Mesenchymal stem cell (in vitro differentiated cells and primary cell): ENCODE results near the gene RPL37.
A peak's percentile ranks its signal among the peaks of the same experiment; 100 is the strongest.
"Not testable (repeated sequence)": the region's sequence is repeated elsewhere in the genome, so short reads cannot be mapped to it uniquely, and the experiment has no call there.

Source experiments
- DNase-seq: peaks from one replicate; pipeline ENCODE4 v3.0.0-alpha.2; 2013
- H2AFZ ChIP-seq: one replicate; pipeline ENCODE4 v1.6.1; 2013; ENCODE audit warnings: low read depth, mild to moderate bottlenecking, control low read depth, inconsistent platforms, low read length, moderate library complexity
- H2AK5ac ChIP-seq: 2 replicates; pipeline ENCODE4 v1.6.1; 2013; ENCODE audit warnings: low read length, moderate library complexity, mild to moderate bottlenecking, inconsistent platforms; ENCODE audit not compliant: severe bottlenecking
- H2BK120ac ChIP-seq: one replicate; pipeline ENCODE4 v1.6.1; 2013; ENCODE audit warnings: low read depth, mild to moderate bottlenecking, inconsistent platforms, low read length, moderate library complexity
- H2BK12ac ChIP-seq, 2 experiments: one replicate each; pipeline ENCODE4 v1.6.1; 2013; ENCODE audit warnings: inconsistent platforms in 2 of 2, low read length in 2 of 2, mild to moderate bottlenecking in 2 of 2, moderate library complexity in 2 of 2, control low read depth in 1 of 2
- H2BK15ac ChIP-seq: one replicate; pipeline ENCODE4 v1.6.1; 2013; ENCODE audit warnings: mild to moderate bottlenecking, low read depth, inconsistent platforms; ENCODE audit not compliant: poor library complexity, severe bottlenecking
- H2BK5ac ChIP-seq: 2 replicates; pipeline ENCODE4 v1.6.1; 2013; ENCODE audit warnings: low read depth, mild to moderate bottlenecking, low read length, control low read depth, inconsistent platforms; ENCODE audit not compliant: poor library complexity, severe bottlenecking
- H3K14ac ChIP-seq, 2 experiments: one replicate each; pipeline ENCODE4 v1.6.1; 2013; ENCODE audit warnings: inconsistent platforms in 2 of 2, low read length in 2 of 2, control low read depth in 1 of 2, mild to moderate bottlenecking in 1 of 2, moderate library complexity in 1 of 2
- H3K18ac ChIP-seq, 2 experiments: one replicate each; pipeline ENCODE4 v1.6.1; 2013; ENCODE audit warnings: inconsistent platforms in 2 of 2, low read length in 2 of 2, control low read depth in 1 of 2, low read depth in 1 of 2, mild to moderate bottlenecking in 1 of 2
- H3K23ac ChIP-seq, 2 experiments: one replicate each; pipeline ENCODE4 v1.6.1; 2013; ENCODE audit warnings: inconsistent platforms in 2 of 2, low read length in 2 of 2, mild to moderate bottlenecking in 2 of 2, moderate library complexity in 2 of 2, control low read depth in 1 of 2
- H3K27ac ChIP-seq: 2 replicates; pipeline ENCODE4 v1.5.1; 2013; ENCODE audit warnings: mild to moderate bottlenecking, moderate library complexity, low read length, control low read depth, inconsistent platforms; ENCODE audit not compliant: poor library complexity, severe bottlenecking
- H3K27me3 ChIP-seq, 2 experiments: 2 replicates each; pipeline versions ENCODE4 v1.6.1 to v1.7.0; 2013; ENCODE audit warnings: low read length in 2 of 2, mild to moderate bottlenecking in 2 of 2, moderate library complexity in 2 of 2, control low read depth in 1 of 2, inconsistent platforms in 1 of 2; ENCODE audit not compliant: control insufficient read depth in 1 of 2, insufficient read depth in 1 of 2
- H3K36me3 ChIP-seq, 2 experiments: 2 replicates each; pipeline versions ENCODE4 v1.6.1 to v1.7.0; 2013; ENCODE audit warnings: low read length in 2 of 2, control low read depth in 1 of 2, inconsistent platforms in 1 of 2, low read depth in 1 of 2, mild to moderate bottlenecking in 1 of 2; ENCODE audit not compliant: insufficient read depth in 2 of 2, control insufficient read depth in 1 of 2
- H3K4ac ChIP-seq, 2 experiments: one replicate each; pipeline ENCODE4 v1.6.1; 2013; ENCODE audit warnings: inconsistent platforms in 2 of 2, low read length in 2 of 2, mild to moderate bottlenecking in 2 of 2, moderate library complexity in 2 of 2, control low read depth in 1 of 2, low read depth in 1 of 2
- H3K4me1 ChIP-seq: 2 replicates; pipeline ENCODE4 v1.6.1; 2013; ENCODE audit warnings: low read depth, low read length, control low read depth; ENCODE audit not compliant: control insufficient read depth, insufficient read depth
- H3K4me2 ChIP-seq: 2 replicates; pipeline ENCODE4 v1.6.1; 2013; ENCODE audit warnings: low read length, mild to moderate bottlenecking, inconsistent platforms; ENCODE audit not compliant: poor library complexity, severe bottlenecking
- H3K4me3 ChIP-seq, 2 experiments: 2 replicates each; pipeline versions ENCODE4 v1.5.1 to v1.7.0; 2013; ENCODE audit warnings: low read length in 2 of 2, mild to moderate bottlenecking in 2 of 2, control low read depth in 1 of 2, low read depth in 1 of 2; ENCODE audit not compliant: insufficient read depth in 1 of 2
- H3K79me1 ChIP-seq: replicated peaks from 2 replicates; pipeline ENCODE4 v1.6.1; 2013; ENCODE audit warnings: mild to moderate bottlenecking, control low read depth, low read length, inconsistent platforms; ENCODE audit not compliant: poor library complexity, severe bottlenecking
- H3K9ac ChIP-seq: 2 replicates; pipeline ENCODE4 v1.7.0; 2013; ENCODE audit warnings: mild to moderate bottlenecking, low read length, moderate library complexity
- H3K9me3 ChIP-seq: 2 replicates; pipeline ENCODE4 v1.7.0; 2013; ENCODE audit warnings: mild to moderate bottlenecking, low read length; ENCODE audit not compliant: control insufficient read depth
- H4K8ac ChIP-seq: one replicate; pipeline ENCODE4 v1.6.1; 2013; ENCODE audit warnings: inconsistent platforms, mild to moderate bottlenecking, low read length, moderate library complexity
- H4K91ac ChIP-seq: one replicate; pipeline ENCODE4 v1.6.1; 2013; ENCODE audit warnings: mild to moderate bottlenecking, low read length, inconsistent platforms
- WGBS: methylation state at CpG from one replicate; pipeline ENCODE4 v1.1.7; 2013; ENCODE audit warnings: mixed read lengths; 5-methylcytosine and 5-hydroxymethylcytosine counted together

RPL37 gene

DNA sequence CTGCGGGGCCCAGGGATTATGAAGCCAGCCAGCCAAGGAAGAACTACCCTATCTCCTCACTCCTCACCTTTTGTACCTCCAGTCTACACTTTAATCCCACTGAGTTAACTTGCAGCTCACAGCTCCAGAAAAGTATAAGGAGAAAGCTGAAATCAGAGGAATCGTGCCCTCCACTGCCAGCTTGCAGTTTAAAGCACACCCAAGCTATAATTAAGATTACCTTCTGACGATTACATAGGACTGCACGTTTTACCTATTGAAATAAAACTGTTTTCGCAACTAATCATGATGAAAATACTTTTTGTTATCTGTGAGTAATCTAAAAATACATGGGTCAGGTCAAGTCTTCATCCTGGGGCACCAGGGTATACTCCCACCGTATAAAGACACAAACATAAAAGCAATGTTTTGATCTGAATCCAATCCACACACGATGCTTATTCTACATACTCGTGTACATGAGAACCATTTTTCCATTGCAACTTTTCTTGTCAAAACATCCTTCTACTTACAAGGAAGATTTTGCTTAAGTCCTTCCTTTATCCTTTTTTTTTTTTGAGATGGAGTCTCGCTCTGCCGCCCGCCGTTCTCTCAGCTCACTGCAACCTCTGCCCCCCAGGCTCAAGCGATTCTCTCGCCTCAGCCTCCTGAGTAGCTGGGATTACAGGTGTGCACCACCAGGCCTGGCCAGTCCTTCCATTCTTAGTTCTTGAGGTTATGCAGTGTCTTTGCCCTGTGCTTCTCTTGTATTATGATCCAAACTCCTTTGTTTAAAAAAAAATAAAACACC lies 7.6 kb downstream of the RPL37 start:
- Histone ChIP-seq H2BK120ac (no peak overlapping the region), H3K18ac (no peak overlapping the region), H4K8ac (no peak overlapping the region), H2AK5ac (no peak overlapping the region), H3K36me3 (peaks cover 36 to 71% of the 10 kb centered on the region in 2 experiments), H3K27ac (no peak overlapping the region), H3K9ac (peak overlapping the region; percentile 36), H2BK15ac (no peak overlapping the region), H3K4ac (no peak overlapping the region), H3K4me1 (peaks cover 1% of the 10 kb centered on the region), H3K14ac (no peak overlapping the region), H2AFZ (no peak overlapping the region), H3K4me3 (no peak overlapping the region), H3K9me3 (no peaks in the 10 kb centered on the region), H4K91ac (no peak overlapping the region), H3K27me3 (no peaks in the 10 kb centered on the region), H3K4me2 (no peak overlapping the region), H2BK12ac (no peak overlapping the region), H3K79me1 (peaks cover 8% of the 10 kb centered on the region), H3K23ac (no peak overlapping the region), H2BK5ac (no peak overlapping the region)
- no peak for DNase-seq
- 95% methylated on average over 13 of the region's 14 CpGs for WGBS

DNA sequence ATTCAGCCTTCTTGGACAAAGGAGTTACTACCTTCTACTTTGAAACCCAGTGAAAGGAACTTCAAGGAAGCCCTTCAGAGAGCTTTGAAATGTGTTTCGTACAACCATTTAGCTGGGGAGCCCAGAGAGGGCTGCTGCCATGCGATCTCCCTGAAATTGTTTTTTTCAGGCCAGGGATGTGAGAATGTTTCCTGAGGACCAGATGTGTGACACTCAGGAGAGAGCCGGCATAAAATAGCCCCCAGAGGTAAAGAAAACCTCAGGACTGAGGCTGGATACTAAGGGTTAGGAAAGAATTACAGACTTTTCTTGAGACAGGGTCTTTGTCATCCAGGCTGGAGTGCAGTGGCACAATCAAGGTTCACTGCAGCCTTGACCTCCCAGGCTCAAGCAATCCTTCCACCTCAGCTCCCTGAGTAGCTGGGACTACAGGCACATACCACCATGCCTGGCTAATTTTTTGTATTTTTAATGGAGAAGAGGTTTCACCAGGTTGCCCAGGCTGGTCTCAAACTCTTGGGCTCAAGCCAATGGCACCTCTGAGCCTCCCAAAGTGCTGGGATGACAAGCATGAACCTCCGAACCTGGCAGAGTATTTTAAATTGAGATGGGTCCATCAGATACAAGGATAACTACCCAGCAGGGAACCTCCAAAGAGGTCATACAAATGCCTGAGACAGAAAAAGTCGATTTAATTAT lies 8.4 kb downstream of the RPL37 start:
- Histone ChIP-seq H3K4ac (no peak overlapping the region), H3K27me3 (no peaks in the 10 kb centered on the region), H2BK15ac (no peak overlapping the region), H3K4me2 (no peak overlapping the region), H2AFZ (no peak overlapping the region), H3K27ac (no peak overlapping the region), H3K14ac (no peak overlapping the region), H2AK5ac (no peak overlapping the region), H4K8ac (peak overlapping the region; percentile 14), H3K36me3 (peaks cover 38 to 64% of the 10 kb centered on the region in 2 experiments), H2BK5ac (no peak overlapping the region), H3K79me1 (peaks cover 8% of the 10 kb centered on the region), H3K18ac (no peak overlapping the region), H3K4me3 (no peak overlapping the region), H2BK12ac (no peak overlapping the region), H2BK120ac (no peak overlapping the region), H3K4me1 (peaks cover 1% of the 10 kb centered on the region), H3K9me3 (no peaks in the 10 kb centered on the region), H3K23ac (no peak overlapping the region), H3K9ac (peak overlapping the region; percentile 36), H4K91ac (no peak overlapping the region)
- DNase-seq: no peak
- 98% methylated on average over 5 of the region's 5 CpGs for WGBS

DNA sequence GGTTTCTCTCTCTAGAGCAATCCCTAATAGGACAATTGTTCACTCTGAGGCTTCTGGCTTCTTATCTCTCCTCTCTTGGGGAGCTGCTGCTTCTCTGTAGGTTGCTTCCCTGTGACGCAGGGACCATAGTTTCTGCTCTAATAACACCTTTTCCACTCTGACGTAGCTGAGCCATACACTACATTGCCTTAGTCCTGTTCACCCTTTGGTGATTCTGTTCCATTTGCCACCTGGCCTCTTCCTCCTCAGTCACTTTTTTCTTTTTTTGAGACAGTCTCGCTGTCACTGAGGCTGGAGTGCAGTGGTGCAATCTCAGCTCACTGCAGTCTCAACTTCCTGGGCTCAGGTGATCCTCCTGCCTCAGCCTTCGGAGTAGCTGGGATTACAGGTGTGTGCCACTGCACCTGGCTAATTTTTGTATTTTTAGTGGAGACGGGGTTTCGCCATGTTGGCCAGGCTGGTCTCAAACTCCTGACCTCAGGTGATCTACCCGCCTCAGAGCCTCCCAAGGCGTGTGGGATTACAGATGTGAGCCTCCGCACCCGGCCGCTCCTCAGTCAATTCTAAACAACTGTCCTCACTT lies 9.5 kb downstream of the RPL37 start:
- not testable (repeated sequence) for H3K14ac ChIP-seq, DNase-seq, H3K4me3 ChIP-seq, H3K9me3 ChIP-seq, H3K18ac ChIP-seq, H2AFZ ChIP-seq, H3K23ac ChIP-seq, H2BK12ac ChIP-seq, H3K9ac ChIP-seq, H4K91ac ChIP-seq, H2BK15ac ChIP-seq, H2BK5ac ChIP-seq, H2BK120ac ChIP-seq, H3K27me3 ChIP-seq, H3K4ac ChIP-seq, H2AK5ac ChIP-seq, H3K4me2 ChIP-seq, H3K79me1 ChIP-seq, H3K4me1 ChIP-seq
- Histone ChIP-seq H3K27ac (peak overlapping the region; percentile 10), H4K8ac (peak overlapping the region; percentile 54), H3K36me3 (peaks cover 34 to 53% of the 10 kb centered on the region in 2 experiments)
- 92% methylated on average over 11 of the region's 11 CpGs for WGBS

DNA sequence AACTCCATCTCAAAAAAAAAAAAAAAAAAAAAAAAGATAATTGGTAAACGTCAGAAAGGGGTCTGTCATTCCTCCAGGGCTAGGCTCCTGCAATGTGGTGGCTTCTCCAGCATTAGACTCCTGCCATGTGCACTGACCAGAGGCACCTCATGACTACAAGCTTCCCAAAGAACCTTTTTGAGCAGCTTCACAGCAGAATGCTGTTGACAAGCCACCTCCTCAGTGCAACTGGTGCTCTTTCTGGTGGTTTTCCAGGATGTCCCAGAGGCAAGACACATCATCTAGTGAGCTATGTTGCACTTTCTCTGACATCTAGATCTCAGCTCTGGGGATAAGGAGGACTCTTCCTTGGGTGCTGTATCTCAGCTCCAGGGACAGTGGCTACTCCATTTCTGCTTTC lies 11.6 kb downstream of the RPL37 start:
- Histone ChIP-seq H2AFZ (no peak overlapping the region), H3K27ac (no peak overlapping the region), H3K4me1 (no peaks in the 10 kb centered on the region), H2BK5ac (no peak overlapping the region), H2BK15ac (no peak overlapping the region), H2AK5ac (no peak overlapping the region), H3K36me3 (peaks cover 22 to 32% of the 10 kb centered on the region in 2 experiments), H3K14ac (no peak overlapping the region), H3K4ac (no peak overlapping the region), H3K18ac (no peak overlapping the region), H3K9ac (no peak overlapping the region), H3K27me3 (no peaks in the 10 kb centered on the region), H3K9me3 (no peaks in the 10 kb centered on the region), H3K4me3 (no peak overlapping the region), H4K8ac (no peak overlapping the region), H3K23ac (no peak overlapping the region), H3K79me1 (peaks cover 4% of the 10 kb centered on the region), H4K91ac (no peak overlapping the region), H2BK120ac (no peak overlapping the region), H3K4me2 (no peak overlapping the region), H2BK12ac (no peak overlapping the region)
- 67% methylated on average over 1 of the region's 1 CpG for WGBS
- no peak for DNase-seq
